ENCODE measurements around the gene CABP4. TPM values are rescaled to one million over a fixed set of nuclear protein-coding genes. Genes with fewer than 3 reads are reported as not detected.
A peak's percentile ranks its signal among the peaks of the same experiment; 100 is the strongest.
"Not testable (repeated sequence)": the region's sequence is repeated elsewhere in the genome, so short reads cannot be mapped to it uniquely, and the experiment has no call there.

The CABP4 gene
- total RNA-seq, 2 experiments from 2014 or later = 2.8 to 3.0 TPM

GRCh38 chr11:67422891-67423290, 32.3 kb upstream of the CABP4 start:
- H3K27ac Mint-ChIP-seq = no peak overlapping the region
- DNase-seq = no peak
- H3K9me3 Mint-ChIP-seq = no peaks in the 10 kb centered on the region
- no peaks in the 10 kb centered on the region for H3K27me3 Mint-ChIP-seq
- no peak for ATAC-seq (ENCODE audit: low read depth)
- POLR2A ChIA-PET = interaction anchor here (1.0 to 16.1 kb wide), 4 partner anchors 11 to 21 kb away, joined by 4 to 412 read pairs (median 13); partner anchors contain the start of genes PPP1CA, PTPRCAP, RPS6KB2 and TBC1D10C
- H3K36me3 Mint-ChIP-seq = peaks cover 2% of the 10 kb centered on the region
- H3K4me1 Mint-ChIP-seq = peaks cover 33% of the 10 kb centered on the region
- no peak overlapping the region for H3K4me3 Mint-ChIP-seq

- Mint-ChIP-seq H3K36me3 (peaks cover 2% of the 10 kb centered on the region), H3K4me1 (peaks cover 28% of the 10 kb centered on the region), H3K27me3 (no peaks in the 10 kb centered on the region), H3K4me3 (no peak overlapping the region), H3K27ac (no peak overlapping the region), H3K9me3 (no peaks in the 10 kb centered on the region)
- ATAC-seq (ENCODE audit: low read depth) (no peak), DNase-seq (no peak)
- POLR2A ChIA-PET = interaction anchor here (1.0 to 16.1 kb wide), 4 partner anchors 11 to 22 kb away, joined by 4 to 412 read pairs (median 13); partner anchors contain the start of genes PPP1CA, PTPRCAP, RPS6KB2 and TBC1D10C
Measured at GRCh38 chr11:67423466-67423865, 31.7 kb upstream of the CABP4 start.

- Mint-ChIP-seq H3K4me1 (peaks cover 25% of the 10 kb centered on the region), H3K27ac (no peak overlapping the region), H3K4me3 (no peak overlapping the region), H3K36me3 (peaks cover 2% of the 10 kb centered on the region), H3K27me3 (no peaks in the 10 kb centered on the region), H3K9me3 (no peaks in the 10 kb centered on the region)
- ATAC-seq (ENCODE audit: low read depth) = no peak
- no peak for DNase-seq
- POLR2A ChIA-PET = interaction anchor here (0.9 to 16.1 kb wide), 7 partner anchors 10 to 59 kb away, joined by 3 to 412 read pairs (median 4); partner anchors contain the start of genes AIP, PPP1CA, PTPRCAP and RPS6KB2
Measured at GRCh38 chr11:67423891-67424613, 31.1 kb upstream of the CABP4 start.

GRCh38 chr11:67427364-67427859, 27.7 kb upstream of the CABP4 start:
- H3K27me3 Mint-ChIP-seq; ATAC-seq (ENCODE audit: low read depth); DNase-seq; H3K9me3 Mint-ChIP-seq: not testable (repeated sequence)
- Mint-ChIP-seq H3K4me1 (peaks cover 34% of the 10 kb centered on the region), H3K4me3 (peak overlapping the region; percentile 97), H3K27ac (peak overlapping the region; percentile 93), H3K36me3 (peaks cover 13% of the 10 kb centered on the region)
- POLR2A ChIA-PET = interaction anchor here (0.6 to 16.3 kb wide), 7 partner anchors 9 to 55 kb away, joined by 4 to 491 read pairs (median 18); partner anchors contain the start of genes AIP, CARNS1, PPP1CA and PTPRCAP

GRCh38 chr11:67428052-67429001, 26.8 kb upstream of the CABP4 start, which contains the start of gene RPS6KB2:
Gene RPS6KB2, plus strand, starts transcription at chr11:67428494. Its CDS starts 52 bp downstream, at chr11:67428546.
- DNase-seq (peak; percentile 99), ATAC-seq (ENCODE audit: low read depth) (peak; percentile 91)
- peak within 1 kb of the TSS; percentile 97 for H3K4me3 Mint-ChIP-seq
- H3K27ac Mint-ChIP-seq = peak within 1 kb of the TSS; percentile 93
- H3K27me3 Mint-ChIP-seq = no peaks in the 10 kb centered on the region
- POLR2A ChIA-PET = interaction anchor here (0.7 to 16.3 kb wide), 13 partner anchors 10 to 584 kb away, joined by 3 to 491 read pairs (median 4); partner anchors contain the start of genes AIP, CARNS1, CDK2AP2 and POLD4
- H3K36me3 Mint-ChIP-seq = peaks cover 13% of the 10 kb centered on the region
- H3K9me3 Mint-ChIP-seq = no peaks in the 10 kb centered on the region
- peaks cover 34% of the 10 kb centered on the region for H3K4me1 Mint-ChIP-seq

- peaks cover 37% of the 10 kb centered on the region for H3K4me1 Mint-ChIP-seq
Measured at GRCh38 chr11:67429038-67429668, 26.0 kb upstream of the CABP4 start.

GRCh38 chr11:67429722-67430121, 25.4 kb upstream of the CABP4 start:
- Mint-ChIP-seq H3K36me3 (peaks cover 13% of the 10 kb centered on the region), H3K27me3 (no peaks in the 10 kb centered on the region), H3K4me3 (peak overlapping the region; percentile 97), H3K4me1 (peaks cover 35% of the 10 kb centered on the region), H3K9me3 (no peaks in the 10 kb centered on the region), H3K27ac (no peak overlapping the region)
- DNase-seq (no peak), ATAC-seq (ENCODE audit: low read depth) (no peak)
- POLR2A ChIA-PET = interaction anchor here (0.6 to 16.3 kb wide), 6 partner anchors 8 to 150 kb away, joined by 3 to 491 read pairs (median 37); partner anchors contain the start of genes CARNS1, CDK2AP2, PPP1CA and PTPRCAP

More at GRCh38 chr11:67429038-67429668, 26.0 kb upstream of the CABP4 start:
- Mint-ChIP-seq H3K27me3 (no peaks in the 10 kb centered on the region), H3K36me3 (peaks cover 13% of the 10 kb centered on the region), H3K9me3 (no peaks in the 10 kb centered on the region), H3K27ac (peak overlapping the region; percentile 93), H3K4me3 (peak overlapping the region; percentile 97)
- POLR2A ChIA-PET = interaction anchor here (0.7 to 16.3 kb wide), 11 partner anchors 9 to 584 kb away, joined by 3 to 491 read pairs (median 4); partner anchors contain the start of genes CARNS1, CDK2AP2, POLD4 and PPP1CA
- DNase-seq (no peak), ATAC-seq (ENCODE audit: low read depth) (no peak)

- POLR2A ChIA-PET = interaction anchor here (0.9 to 16.3 kb wide), 6 partner anchors 10 to 54 kb away, joined by 3 to 491 read pairs (median 92); partner anchors contain the start of genes CARNS1, PPP1CA and TBC1D10C
- Mint-ChIP-seq H3K9me3 (no peaks in the 10 kb centered on the region), H3K27ac (peak overlapping the region; percentile 78), H3K27me3 (no peaks in the 10 kb centered on the region), H3K4me1 (peaks cover 38% of the 10 kb centered on the region), H3K36me3 (peaks cover 24% of the 10 kb centered on the region), H3K4me3 (peak overlapping the region; percentile 25)
- no peak for ATAC-seq (ENCODE audit: low read depth)
- no peak for DNase-seq
Measured at GRCh38 chr11:67431346-67432249, 23.6 kb upstream of the CABP4 start.

GRCh38 chr11:67432655-67433349, 22.4 kb upstream of the CABP4 start:
- peak overlapping the region; percentile 19 for H3K4me3 Mint-ChIP-seq
- POLR2A ChIA-PET = interaction anchor here (0.5 to 16.3 kb wide), 7 partner anchors 14 to 53 kb away, joined by 3 to 491 read pairs (median 4); partner anchors contain the start of genes CARNS1, PPP1CA and TBC1D10C

GRCh38 chr11:67433536-67434394, 21.4 kb upstream of the CABP4 start:
- ATAC-seq (ENCODE audit: low read depth) (no peak), DNase-seq (peak; percentile 53)
- H3K27ac Mint-ChIP-seq = peak overlapping the region; percentile 78
- no peaks in the 10 kb centered on the region for H3K27me3 Mint-ChIP-seq
- H3K4me1 Mint-ChIP-seq = peaks cover 37% of the 10 kb centered on the region
- POLR2A ChIA-PET = interaction anchor here (1.0 to 16.3 kb wide), 7 partner anchors 9 to 52 kb away, joined by 3 to 491 read pairs (median 4); partner anchors contain the start of genes CARNS1, CORO1B, PPP1CA and TBC1D10C
- H3K9me3 Mint-ChIP-seq = no peaks in the 10 kb centered on the region
- H3K36me3 Mint-ChIP-seq = peaks cover 32% of the 10 kb centered on the region
- H3K4me3 Mint-ChIP-seq = peak overlapping the region; percentile 98

More at GRCh38 chr11:67432655-67433349, 22.4 kb upstream of the CABP4 start:
- no peaks in the 10 kb centered on the region for H3K9me3 Mint-ChIP-seq
- H3K4me1 Mint-ChIP-seq = peaks cover 36% of the 10 kb centered on the region
- peaks cover 30% of the 10 kb centered on the region for H3K36me3 Mint-ChIP-seq
- ATAC-seq (ENCODE audit: low read depth) (no peak), DNase-seq (peak; percentile 51)
- H3K27me3 Mint-ChIP-seq = no peaks in the 10 kb centered on the region
- peak overlapping the region; percentile 78 for H3K27ac Mint-ChIP-seq

Data from activated naive CD8-positive, alpha-beta T cell treated with anti-CD3 and anti-CD28 coated beads, Interleukin-2, amount 10 ng/mL, durations not matched to agents 7 days and 5 days (primary cell).